K562 (cell line): ENCODE measurements around the gene F9. TPM values are rescaled to one million over a fixed set of nuclear protein-coding genes. Genes with fewer than 3 reads are reported as not detected.

Experiments
- ATAC-seq: fragments of 200-7000 bp; cut with Tn5 transposase; 3 replicates; pipeline ENCODE4 v1.9.1; 2020; ENCODE audit warnings: moderate library complexity
- BruUV-seq: library from RNA; stranded (reverse); fragments of 400-500 nt; replicated peaks from 2 replicates; lab custom pipeline; 2021; lab: Mats Ljungman, UMichigan
- CTCF ChIA-PET: fragments of 300-600 bp; formaldehyde crosslinking; extraction: SDS; loops from one replicate; lab custom pipeline; 2021; ENCODE audit warnings: low intra/inter-chr PET ratio; lab: Yijun Ruan, JAX
- POLR2A ChIA-PET: fragments of 300-600, 350-650 bp; sonication (Branson Sonifier 250); formaldehyde crosslinking; extraction: SDS; loops from one replicate; lab custom pipeline; 2021; ENCODE audit warnings: antibody characterized with exemption, inconsistent platforms; lab: Yijun Ruan, JAX
- DNase-seq, 4 experiments: peaks; one replicate each; pipeline versions ENCODE4 v3.0.0 to v3.0.0-alpha.2; 2011 to 2018; ENCODE audit warnings: low spot score in 3 of 4, mixed read lengths in 3 of 4; ENCODE audit errors: extremely low read depth in 1 of 4
- FAIRE-seq: peaks from 2 replicates; lab custom pipeline; 2011; peaks lifted over from hg19 to GRCh38; lab: Jason Lieb, UNC
- H2AFZ ChIP-seq: 2 replicates; pipeline ENCODE4 v1.6.0; 2011; ENCODE audit warnings: low read depth, low read length, control low read depth, inconsistent platforms
- H3K27ac ChIP-seq: fragments of 200-600 bp; 3 replicates; pipeline ENCODE4 v1.8.0; 2011; ENCODE audit warnings: low read depth, mild to moderate bottlenecking, control low read depth, inconsistent platforms, low read length, moderate library complexity, mixed read lengths; ENCODE audit errors: extremely low read depth
- H3K27me3 ChIP-seq, 2 experiments: fragments of 300-600 bp in 1 of 2; 2 replicates in 1 of 2; 3 replicates in 1 of 2; pipeline versions ENCODE4 v1.6.0 to v1.8.0; 2011; ENCODE audit warnings: inconsistent platforms in 2 of 2, low read length in 2 of 2, mild to moderate bottlenecking in 1 of 2, mixed read lengths in 1 of 2, moderate library complexity in 1 of 2; ENCODE audit not compliant: control insufficient read depth in 2 of 2, insufficient read depth in 2 of 2
- H3K36me3 ChIP-seq: fragments of 300-600 bp; 3 replicates; pipeline ENCODE4 v1.8.0; 2011; ENCODE audit warnings: mild to moderate bottlenecking, low read length, inconsistent platforms; ENCODE audit not compliant: control insufficient read depth, insufficient read depth
- H3K4me1 ChIP-seq, 2 experiments: fragments of 200-600 bp in 1 of 2; replicated peaks in 1 of 2; 2 replicates in 1 of 2; 3 replicates in 1 of 2; pipeline versions ENCODE4 v1.5.1 to v1.8.0; 2011; ENCODE audit warnings: inconsistent platforms in 2 of 2, low read length in 2 of 2, mild to moderate bottlenecking in 1 of 2, mixed read lengths in 1 of 2, moderate library complexity in 1 of 2; ENCODE audit not compliant: control insufficient read depth in 2 of 2, insufficient read depth in 2 of 2
- H3K4me2 ChIP-seq: 2 replicates; pipeline ENCODE4 v1.6.1; 2011; ENCODE audit warnings: low read length, control low read depth, inconsistent platforms, mixed read lengths; ENCODE audit not compliant: insufficient read depth
- H3K4me3 ChIP-seq: fragments of 200-600 bp; sonication (generic), shearing (Covaris generic); 2 replicates; pipeline ENCODE4 v1.5.1; 2016; ENCODE audit warnings: control low read depth, inconsistent platforms
- H3K79me2 ChIP-seq: fragments of 200-600 bp; 3 replicates; pipeline ENCODE4 v1.8.0; 2011; ENCODE audit warnings: low read length, inconsistent platforms; ENCODE audit not compliant: control insufficient read depth, insufficient read depth
- H3K9ac ChIP-seq, 2 experiments: 2 replicates each; pipeline versions ENCODE4 v1.6.0 to v1.6.1; 2011; ENCODE audit warnings: low read depth in 2 of 2, low read length in 2 of 2, control low read depth in 1 of 2, inconsistent platforms in 1 of 2, mild to moderate bottlenecking in 1 of 2, mixed read lengths in 1 of 2; ENCODE audit not compliant: insufficient read depth in 1 of 2
- H3K9me1 ChIP-seq: one replicate; pipeline ENCODE4 v1.6.0; 2011; ENCODE audit warnings: inconsistent platforms, mild to moderate bottlenecking, low read length, moderate library complexity; ENCODE audit not compliant: control insufficient read depth, insufficient read depth
- H3K9me3 ChIP-seq: replicated peaks from 2 replicates; pipeline ENCODE4 v1.5.1; 2011; ENCODE audit warnings: low read depth, low read length, inconsistent platforms; ENCODE audit not compliant: control insufficient read depth, insufficient read depth
- H4K20me1 ChIP-seq: replicated peaks from 2 replicates; pipeline ENCODE4 v1.6.1; 2011; ENCODE audit warnings: low read length, inconsistent platforms, mixed read lengths; ENCODE audit not compliant: control insufficient read depth, insufficient read depth
- CLOCK ChIP-seq: fragments of 250-450 bp; sonication (Bioruptor Pico); IDR thresholded peaks from 2 replicates; pipeline ENCODE4 v1.4.0; 2020; ENCODE audit warnings: mild to moderate bottlenecking, moderate library complexity, borderline replicate concordance
- FIP1L1 ChIP-seq: fragments of 200-400 bp; formaldehyde crosslinking; IDR thresholded peaks from 2 replicates; pipeline ENCODE4 v1.6.1; 2018; ENCODE audit warnings: mild to moderate bottlenecking, low read depth, low read length; ENCODE audit not compliant: poor library complexity, severe bottlenecking
- FOXJ2 ChIP-seq: fragments of 200-800 bp; sonication (Bioruptor generic); IDR thresholded peaks from 2 replicates; pipeline ENCODE4 v1.6.1; 2016; ENCODE audit warnings: missing genetic modification characterization, missing compliant biosample characterization
- KLF16 ChIP-seq: IDR thresholded peaks from 2 replicates; pipeline ENCODE4 v1.6.1; 2016; ENCODE audit warnings: antibody characterized with exemption
- MTA2 ChIP-seq: fragments of 450-650 bp; IDR thresholded peaks from 2 replicates; pipeline ENCODE4 v1.6.1; 2016; ENCODE audit warnings: low read depth
- NFXL1 ChIP-seq: fragments of 450-650 bp; formaldehyde crosslinking; IDR thresholded peaks from 2 replicates; pipeline ENCODE4 v1.4.0; 2021; ENCODE audit warnings: mild to moderate bottlenecking
- NFYB ChIP-seq: IDR thresholded peaks from 2 replicates; pipeline ENCODE4 v1.6.1; 2011; ENCODE audit warnings: mild to moderate bottlenecking, moderate library complexity; ENCODE audit not compliant: insufficient read length; ENCODE audit errors: extremely low read depth
- SMARCE1 ChIP-seq: fragments of 450-650 bp; IDR thresholded peaks from 2 replicates; pipeline ENCODE4 v1.7.1; 2016; ENCODE audit warnings: mild to moderate bottlenecking
- STAT5B ChIP-seq: fragments of 250-450 bp; sonication (Bioruptor Pico); IDR thresholded peaks from 2 replicates; pipeline ENCODE4 v1.8.0; 2021; ENCODE audit warnings: mild to moderate bottlenecking, inconsistent platforms
- TOE1 ChIP-seq, 2 experiments: fragments of 450-650 bp in 1 of 2; sonication (generic) in 1 of 2; formaldehyde crosslinking in 1 of 2; IDR thresholded peaks; 2 replicates each; pipeline versions ENCODE4 v1.7.1 to v1.8.0; 2016 to 2022; ENCODE audit warnings: borderline replicate concordance in 2 of 2, mild to moderate bottlenecking in 2 of 2, antibody characterized with exemption in 1 of 2, inconsistent platforms in 1 of 2, low read depth in 1 of 2, missing genetic modification reagents in 1 of 2, moderate library complexity in 1 of 2
- ZNF41 ChIP-seq: fragments of 250-450 bp; sonication (Bioruptor Pico); conservative IDR thresholded peaks from 2 replicates; pipeline ENCODE4 v1.4.0; 2020; ENCODE audit warnings: mild to moderate bottlenecking
- ZNF639 ChIP-seq, 2 experiments: fragments of 200-800 bp in 1 of 2; sonication (Bioruptor generic) in 1 of 2; sonication (generic) in 1 of 2; formaldehyde crosslinking in 1 of 2; IDR thresholded peaks in 1 of 2; conservative IDR thresholded peaks in 1 of 2; 2 replicates each; pipeline versions ENCODE4 v1.5.0 to v1.6.1; 2016 to 2020; ENCODE audit warnings: missing compliant biosample characterization in 1 of 2, missing genetic modification characterization in 1 of 2, missing genetic modification reagents in 1 of 2
- WGBS: fragments of 100-300 bp; shearing (Covaris generic); methylation state at CpG from one replicate; pipeline ENCODE4 v1.1.6; 2016; ENCODE audit warnings: low coverage, mixed read lengths; ENCODE audit not compliant: insufficient coverage; ENCODE audit errors: missing lambda C conversion rate; 5-methylcytosine and 5-hydroxymethylcytosine counted together
- in situ Hi-C: fragments of 300-500 bp; cut with MboI; formaldehyde crosslinking; loops from 4 replicates; pipeline ENCODE4 v1.15.0; 2018; ENCODE audit warnings: inconsistent platforms, mixed read lengths
- intact Hi-C: fragments of 100-400 bp; cut with micrococcal nuclease; formaldehyde crosslinking; loops from 2 replicates; pipeline ENCODE4 v1.14.2; 2022
- polyA plus RNA-seq, 8 experiments: library from polyadenylated mRNA; depleted of rRNA in 4 of 8; stranded (reverse) in 5 of 8; unstranded in 3 of 8; fragments of >200 nt; fragmentation: Nextera tagmentation in 2 of 8; fragmentation: Illumina TruSeq in 1 of 8; extraction: Ambion mirVana in 2 of 8; extraction: Trizol in 1 of 8; gene quantifications; 2 replicates each; pipeline versions ENCODE4 v1.2.1 to v1.2.3, GENCODE V29; 2011 to 2014; ENCODE audit warnings: inconsistent platforms in 1 of 8, missing spikeins in 1 of 8
- total RNA-seq, 7 experiments: library from RNA; depleted of rRNA in 6 of 7; stranded (reverse); fragments of >200 nt in 6 of 7; fragmentation: Illumina TruSeq in 2 of 7; extraction: Trizol in 2 of 7; gene quantifications; 2 replicates each; pipeline versions ENCODE4 v1.2.1 to v1.2.3, GENCODE V29; 2011 to 2021; ENCODE audit warnings: low replicate concordance in 1 of 7

F9 gene
- total and polyA plus RNA-seq, 9 of the 15 experiments (the other 6 are each of a cell fraction or from before 2014, with no cell fraction given): 0.09 TPM; not detected in 8

GRCh38 chrX:139563251-139563650, 32.7 kb downstream of the F9 start:
- intact Hi-C loops: no loop called here
- WGBS: 2% methylated on average over 4 of the region's 5 CpGs
- ChIA-PET CTCF (no interaction called here), POLR2A (no interaction called here)
- in situ Hi-C loops: loop anchor here (25.0 kb wide), 1 partner anchor 801 kb away; no protein-coding TSS in a partner anchor
- H3K79me2 ChIP-seq: no peaks in the 10 kb centered on the region
- no peaks in the 10 kb centered on the region for H3K9me1 ChIP-seq
- DNase-seq: no peak
- no peaks in the 10 kb centered on the region for H3K27me3 ChIP-seq
- H3K4me2 ChIP-seq: no peak overlapping the region
- no peaks in the 10 kb centered on the region for H3K4me1 ChIP-seq
- H3K9ac ChIP-seq: no peak overlapping the region
- TF ChIP-seq STAT5B (CRISPR knock-in tag) (no peak), ZNF639 (CRISPR knock-in tag; conservative IDR thresholded peaks at IDR 0.05 in 1 of 2, IDR thresholded peaks at IDR 0.05 in 1 of 2) (no peak), MTA2 (no peak), ZNF41 (CRISPR knock-in tag) (no peak)
- no TSS peak for BruUV-seq
- no peak overlapping the region for H3K27ac ChIP-seq
- H4K20me1 ChIP-seq: no peaks in the 10 kb centered on the region
- no peak overlapping the region for H2AFZ ChIP-seq
- ATAC-seq: no peak
- H3K9me3 ChIP-seq: no peaks in the 10 kb centered on the region
- no peak for FAIRE-seq
- no peak overlapping the region for H3K4me3 ChIP-seq
- H3K36me3 ChIP-seq: no peaks in the 10 kb centered on the region

GRCh38 chrX:139566981-139567380, 36.4 kb downstream of the F9 start:
- no peak overlapping the region for H3K27ac ChIP-seq
- ATAC-seq (no peak), DNase-seq (no peak), FAIRE-seq (no peak)
- intact Hi-C loops: no loop called here
- CTCF ChIA-PET: no interaction called here
- POLR2A ChIA-PET: interaction anchor here (2.5 kb wide), 1 partner anchor 12 kb away, joined by 11 read pairs; no protein-coding TSS in a partner anchor
- H4K20me1 ChIP-seq: no peaks in the 10 kb centered on the region
- no peak overlapping the region for H3K4me2 ChIP-seq
- H3K79me2 ChIP-seq: no peaks in the 10 kb centered on the region
- no peaks in the 10 kb centered on the region for H3K9me1 ChIP-seq
- no peaks in the 10 kb centered on the region for H3K36me3 ChIP-seq
- no CpG with 5 or more reads among the region's 1 CpG for whole genome bisulfite sequencing
- H3K27me3 ChIP-seq: no peaks in the 10 kb centered on the region
- H3K4me1 ChIP-seq: no peaks in the 10 kb centered on the region
- no TSS peak for BruUV-seq
- no peak overlapping the region for H3K4me3 ChIP-seq
- no peak overlapping the region for H2AFZ ChIP-seq
- no peaks in the 10 kb centered on the region for H3K9me3 ChIP-seq
- in situ Hi-C loops: loop anchor here (25.0 kb wide), 1 partner anchor 805 kb away; no protein-coding TSS in a partner anchor
- H3K9ac ChIP-seq: no peak overlapping the region
- TF ChIP-seq TOE1 (IDR thresholded peaks at IDR 0.05; ENCODE audit: borderline replicate concordance) (no peak), TOE1 (CRISPR knock-in tag; IDR thresholded peaks at IDR 0.05; ENCODE audit: borderline replicate concordance, low read depth) (no peak), FIP1L1 (no peak), MTA2 (no peak), FOXJ2 (no peak), CLOCK (no peak), NFYB (no peak), NFXL1 (no peak), KLF16 (no peak), SMARCE1 (no peak)
